ENCODE results near the gene SERINC3. TPM values are rescaled to one million over a fixed set of nuclear protein-coding genes. Genes with fewer than 3 reads are reported as not detected.

The SERINC3 gene
- total RNA-seq, 4 donors from 2014 or later = 44.1 to 113 (median 58.3) TPM

GRCh38 chr20:44467289-44467883 is 54.5 kb downstream of the SERINC3 start:
- peak; percentile 55 to 60 for DNase-seq
- H3K4me1 ChIP-seq = no peaks in the 10 kb centered on the region
- H3K27ac ChIP-seq = no peak overlapping the region
- intact Hi-C loops (cut with DNase I; ENCODE audit: low total_unique reads) = no loop called here
- no peaks in the 10 kb centered on the region for H3K36me3 ChIP-seq
- TF ChIP-seq CTCF (IDR thresholded peaks at IDR 0.05) (no peak), POLR2A (IDR thresholded peaks at IDR 0.05) (no peak)
- H3K27me3 ChIP-seq = no peaks in the 10 kb centered on the region
- no peaks in the 10 kb centered on the region for H3K9me3 ChIP-seq
- no peak overlapping the region for H3K4me3 ChIP-seq

- H3K27me3 ChIP-seq = no peaks in the 10 kb centered on the region
- no peaks in the 10 kb centered on the region for H3K9me3 ChIP-seq
- no peak for TF ChIP-seq CTCF (IDR thresholded peaks at IDR 0.05)
- no peak for TF ChIP-seq POLR2A (IDR thresholded peaks at IDR 0.05)
- H3K36me3 ChIP-seq = no peaks in the 10 kb centered on the region
- no peak overlapping the region for H3K4me3 ChIP-seq
- no peaks in the 10 kb centered on the region for H3K4me1 ChIP-seq
- intact Hi-C loops (cut with DNase I; ENCODE audit: low total_unique reads) = no loop called here
- no peak overlapping the region for H3K27ac ChIP-seq
- no peak for DNase-seq
Measured at GRCh38 chr20:44465001-44465560, 56.8 kb downstream of the SERINC3 start.

GRCh38 chr20:44464514-44464913 is 57.4 kb downstream of the SERINC3 start:
- TF ChIP-seq POLR2A (IDR thresholded peaks at IDR 0.05) (no peak), CTCF (IDR thresholded peaks at IDR 0.05) (no peak)
- no peaks in the 10 kb centered on the region for H3K27me3 ChIP-seq
- intact Hi-C loops (cut with DNase I; ENCODE audit: low total_unique reads) = no loop called here
- no peak overlapping the region for H3K27ac ChIP-seq
- no peaks in the 10 kb centered on the region for H3K36me3 ChIP-seq
- H3K9me3 ChIP-seq = no peaks in the 10 kb centered on the region
- no peak for DNase-seq
- H3K4me1 ChIP-seq = no peaks in the 10 kb centered on the region
- no peak overlapping the region for H3K4me3 ChIP-seq

GRCh38 chr20:44463466-44463865 is 58.4 kb downstream of the SERINC3 start:
- Histone ChIP-seq H3K4me3 (no peak overlapping the region), H3K9me3 (no peaks in the 10 kb centered on the region), H3K27me3 (no peaks in the 10 kb centered on the region), H3K36me3 (no peaks in the 10 kb centered on the region), H3K27ac (no peak overlapping the region), H3K4me1 (no peaks in the 10 kb centered on the region)
- no peak for DNase-seq
- TF ChIP-seq CTCF (IDR thresholded peaks at IDR 0.05) (no peak), POLR2A (IDR thresholded peaks at IDR 0.05) (no peak)
- intact Hi-C loops (cut with DNase I; ENCODE audit: low total_unique reads) = no loop called here

GRCh38 chr20:44461803-44462174 is 60.1 kb downstream of the SERINC3 start:
- Histone ChIP-seq H3K4me1 (no peaks in the 10 kb centered on the region), H3K4me3 (no peak overlapping the region), H3K9me3 (no peaks in the 10 kb centered on the region), H3K27ac (no peak overlapping the region), H3K36me3 (no peaks in the 10 kb centered on the region), H3K27me3 (no peaks in the 10 kb centered on the region)
- TF ChIP-seq POLR2A (IDR thresholded peaks at IDR 0.05) = no peak
- no peak for TF ChIP-seq CTCF (IDR thresholded peaks at IDR 0.05)
- intact Hi-C loops (cut with DNase I; ENCODE audit: low total_unique reads) = no loop called here
- DNase-seq = no peak
